ENCODE data around the gene PIK3CD. TPM values are rescaled to one million over a fixed set of nuclear protein-coding genes. Genes with fewer than 3 reads are reported as not detected.

Gene PIK3CD
- total and polyA plus RNA-seq, 11 donors: 1.9 to 18.8 (median 4.0) TPM

- no peaks in the 10 kb centered on the region for H3K27me3 ChIP-seq
- peaks cover 0 to 98% (median 46%) of the 10 kb centered on the region in 9 donors for H3K36me3 ChIP-seq
- TF ChIP-seq POLR2A (IDR thresholded peaks at IDR 0.05): no peak
- no peak for TF ChIP-seq CTCF (IDR thresholded peaks at IDR 0.05)
- no peak overlapping the region for H3K27ac ChIP-seq
- no peak overlapping the region for H3K4me3 ChIP-seq
- peaks cover 0 to 9% (median 2%) of the 10 kb centered on the region in 12 donors for H3K9me3 ChIP-seq
- DNase-seq (no peak), ATAC-seq (no peak)
- WGBS, 4 donors: 95 to 99% (median 97%) methylated on average over 6 of the region's 6 CpGs
- peaks cover 0 to 16% (median 0%) of the 10 kb centered on the region in 12 donors for H3K4me1 ChIP-seq
- intact Hi-C loops (cut with DNase I): loop anchor here in 2 of 10 donors (10.0 kb wide), 1 partner anchor 138 kb away; no protein-coding TSS in a partner anchor
Observed at GRCh38 chr1:9726406-9726805, 74.9 kb downstream of the PIK3CD start.

GRCh38 chr1:9726905-9727595, 75.5 kb downstream of the PIK3CD start:
- ATAC-seq: no peak

GRCh38 chr1:9728451-9729295, 77.1 kb downstream of the PIK3CD start:
- Histone ChIP-seq H3K4me3 (no peak overlapping the region), H3K27ac (peak overlapping the region in 1 of 12 donors; percentile 47), H3K36me3 (peaks cover 0 to 98% (median 67%) of the 10 kb centered on the region in 9 donors), H3K9me3 (peaks cover 0 to 1% (median 0%) of the 10 kb centered on the region in 12 donors), H3K4me1 (peaks cover 0 to 12% (median 0%) of the 10 kb centered on the region in 12 donors), H3K27me3 (no peaks in the 10 kb centered on the region)
- intact Hi-C loops (cut with DNase I): loop anchor here in 2 of 10 donors (10.0 kb wide), 1 partner anchor 136 kb away; no protein-coding TSS in a partner anchor
- DNase-seq (no peak), ATAC-seq (no peak)
- WGBS, 4 donors: 91 to 93% (median 93%) methylated on average over 31 to 33 of the region's 33 CpGs
- TF ChIP-seq CTCF (IDR thresholded peaks at IDR 0.05) (no peak), POLR2A (IDR thresholded peaks at IDR 0.05) (no peak)

More at GRCh38 chr1:9726905-9727595, 75.5 kb downstream of the PIK3CD start:
- TF ChIP-seq CTCF (IDR thresholded peaks at IDR 0.05) (no peak), POLR2A (IDR thresholded peaks at IDR 0.05) (no peak)
- Histone ChIP-seq H3K27ac (no peak overlapping the region), H3K9me3 (peaks cover 0 to 9% (median 2%) of the 10 kb centered on the region in 12 donors), H3K4me1 (peaks cover 0 to 12% (median 0%) of the 10 kb centered on the region in 12 donors), H3K4me3 (no peak overlapping the region), H3K36me3 (peaks cover 0 to 98% (median 52%) of the 10 kb centered on the region in 9 donors), H3K27me3 (no peaks in the 10 kb centered on the region)
- intact Hi-C loops (cut with DNase I): loop anchor here in 2 of 10 donors (10.0 kb wide), 1 partner anchor 138 kb away; no protein-coding TSS in a partner anchor
- WGBS, 4 donors: 76 to 81% (median 78%) methylated on average over 25 of the region's 25 CpGs
- no peak for DNase-seq

- no peaks in the 10 kb centered on the region for H3K9me3 ChIP-seq
- H3K27me3 ChIP-seq: no peaks in the 10 kb centered on the region
- WGBS, 4 donors: 90 to 93% (median 92%) methylated on average over 12 of the region's 12 CpGs
- H3K27ac ChIP-seq: no peak overlapping the region
- intact Hi-C loops (cut with DNase I): loop anchor here in 2 of 10 donors (10.0 kb wide), 1 partner anchor 135 kb away; no protein-coding TSS in a partner anchor
- ATAC-seq (no peak), DNase-seq (no peak)
- TF ChIP-seq CTCF (IDR thresholded peaks at IDR 0.05): no peak
- H3K4me3 ChIP-seq: no peak overlapping the region
- H3K36me3 ChIP-seq: peaks cover 0 to 98% (median 75%) of the 10 kb centered on the region in 9 donors
- peaks cover 0 to 12% (median 0%) of the 10 kb centered on the region in 12 donors for H3K4me1 ChIP-seq
Observed at GRCh38 chr1:9729523-9729922, 78.0 kb downstream of the PIK3CD start.
